ENCODE results near the gene FAM227A.
"Not testable (repeated sequence)": the region's sequence is repeated elsewhere in the genome, so short reads cannot be mapped to it uniquely, and the experiment has no call there.

The FAM227A gene

GRCh38 chr22:38612217-38613006 lies 43.8 kb downstream of the FAM227A start:
- 93% methylated on average over 5 of the region's 5 CpGs for WGBS, 2 experiments
- H3K36me3 ChIP-seq (ENCODE audit: control insufficient read depth, insufficient read depth, low read length), result peaks cover under 1% of the 10 kb centered on the region

GRCh38 chr22:38611559-38611958 lies 44.6 kb downstream of the FAM227A start:
- Histone ChIP-seq H3K4me1 (ENCODE audit: control insufficient read depth, insufficient read depth, low read length) (no peaks in the 10 kb centered on the region), H3K36me3 (ENCODE audit: control insufficient read depth, insufficient read depth, low read length) (no peaks in the 10 kb centered on the region), H3K27me3 (ENCODE audit: control insufficient read depth, insufficient read depth, low read length, poor library complexity, severe bottlenecking) (no peaks in the 10 kb centered on the region), H3K27ac (ENCODE audit: insufficient read depth, low read depth, low read length, poor library complexity, severe bottlenecking) (no peak overlapping the region), H3K9me3 (ENCODE audit: control insufficient read depth, low read length) (no peaks in the 10 kb centered on the region), H3K4me3 (ENCODE audit: insufficient read depth, low read depth, low read length) (no peak overlapping the region)
- 95 to 97% methylated on average over 5 of the region's 5 CpGs for WGBS, 2 experiments

More at GRCh38 chr22:38612217-38613006, 43.8 kb downstream of the FAM227A start:
- H3K27me3 ChIP-seq (ENCODE audit: control insufficient read depth, insufficient read depth, low read length, poor library complexity, severe bottlenecking), result no peaks in the 10 kb centered on the region
- H3K27ac ChIP-seq (ENCODE audit: insufficient read depth, low read depth, low read length, poor library complexity, severe bottlenecking), result no peak overlapping the region
- H3K4me3 ChIP-seq (ENCODE audit: insufficient read depth, low read depth, low read length), result no peak overlapping the region
- H3K4me1 ChIP-seq (ENCODE audit: control insufficient read depth, insufficient read depth, low read length), result no peaks in the 10 kb centered on the region
- no peaks in the 10 kb centered on the region for H3K9me3 ChIP-seq (ENCODE audit: control insufficient read depth, low read length)

- Histone ChIP-seq H3K9me3 (ENCODE audit: control insufficient read depth, low read length) (no peaks in the 10 kb centered on the region), H3K27ac (ENCODE audit: insufficient read depth, low read depth, low read length, poor library complexity, severe bottlenecking) (no peak overlapping the region), H3K36me3 (ENCODE audit: control insufficient read depth, insufficient read depth, low read length) (no peaks in the 10 kb centered on the region), H3K4me1 (ENCODE audit: control insufficient read depth, insufficient read depth, low read length) (no peaks in the 10 kb centered on the region), H3K27me3 (ENCODE audit: control insufficient read depth, insufficient read depth, low read length, poor library complexity, severe bottlenecking) (no peaks in the 10 kb centered on the region), H3K4me3 (ENCODE audit: insufficient read depth, low read depth, low read length) (no peak overlapping the region)
- 95% methylated on average over 5 of the region's 5 CpGs for WGBS, 2 experiments
Measured at GRCh38 chr22:38610234-38610633, 46.0 kb downstream of the FAM227A start.

DNA sequence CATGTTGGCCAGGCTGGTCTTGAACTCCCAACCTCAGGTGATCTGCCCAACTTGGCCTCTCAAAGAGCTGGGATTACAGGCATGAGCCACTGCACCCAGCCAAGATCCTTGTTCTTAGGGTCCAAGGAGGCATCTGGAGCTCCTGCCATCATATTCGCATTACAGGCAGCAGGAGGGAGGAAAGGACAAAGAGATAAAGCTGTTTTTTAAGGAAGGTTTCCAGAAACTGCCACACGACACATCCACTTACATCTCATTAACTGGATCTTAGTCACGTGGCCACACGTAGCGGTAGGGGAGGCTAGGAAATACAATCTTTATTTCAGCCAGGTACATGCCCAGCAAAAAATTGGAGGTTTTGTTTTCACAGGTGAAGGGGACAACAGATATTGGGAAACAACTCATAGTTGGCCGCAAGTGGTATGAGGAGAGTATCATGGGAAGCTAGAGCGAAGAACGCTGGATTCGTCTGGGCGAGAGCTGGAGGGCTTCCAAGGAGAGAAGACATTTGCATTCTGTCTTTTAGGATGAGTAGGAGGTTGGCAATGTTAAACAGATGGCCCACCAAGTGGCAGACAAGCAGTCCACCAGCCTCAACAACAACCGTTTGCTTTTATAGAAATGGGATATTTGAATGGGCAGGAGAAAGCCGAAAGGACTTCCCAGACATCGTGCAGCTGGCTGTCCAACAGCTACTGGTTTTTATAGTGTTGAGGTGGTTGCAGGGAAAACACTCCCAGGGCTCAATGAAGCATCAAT lies 47.0 kb downstream of the FAM227A start:
- Histone ChIP-seq H3K4me3 (ENCODE audit: insufficient read depth, low read depth, low read length) (no peak overlapping the region), H3K9me3 (ENCODE audit: control insufficient read depth, low read length) (no peaks in the 10 kb centered on the region), H3K4me1 (ENCODE audit: control insufficient read depth, insufficient read depth, low read length) (no peaks in the 10 kb centered on the region), H3K27me3 (ENCODE audit: control insufficient read depth, insufficient read depth, low read length, poor library complexity, severe bottlenecking) (no peaks in the 10 kb centered on the region), H3K27ac (ENCODE audit: insufficient read depth, low read depth, low read length, poor library complexity, severe bottlenecking) (no peak overlapping the region), H3K36me3 (ENCODE audit: control insufficient read depth, insufficient read depth, low read length) (no peaks in the 10 kb centered on the region)
- 97% methylated on average over 13 of the region's 13 CpGs for WGBS, 2 experiments

DNA sequence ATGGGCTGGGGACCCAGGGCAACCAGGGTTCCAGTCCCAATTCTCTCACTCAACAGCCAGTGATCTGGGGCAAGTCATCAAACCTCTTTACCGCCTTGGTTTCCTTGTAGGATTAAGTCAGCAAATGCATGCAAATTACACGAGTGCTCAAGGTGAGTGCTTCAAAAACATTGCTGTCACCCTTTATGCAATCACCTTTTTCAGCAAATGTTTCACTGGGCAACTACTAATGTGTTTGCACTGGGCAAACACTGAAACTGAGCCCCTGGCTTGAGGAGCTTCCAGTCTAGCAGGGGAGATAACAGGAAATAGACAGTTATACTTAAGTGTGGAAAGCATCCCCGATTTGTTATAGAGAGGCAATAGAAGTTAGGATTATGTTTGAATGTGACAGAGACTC lies 48.5 kb downstream of the FAM227A start:
- Histone ChIP-seq H3K4me1 (ENCODE audit: control insufficient read depth, insufficient read depth, low read length) (no peaks in the 10 kb centered on the region), H3K9me3 (ENCODE audit: control insufficient read depth, low read length) (no peaks in the 10 kb centered on the region)
- WGBS, 2 experiments, result 91 to 92% methylated on average over 3 of the region's 3 CpGs

DNA sequence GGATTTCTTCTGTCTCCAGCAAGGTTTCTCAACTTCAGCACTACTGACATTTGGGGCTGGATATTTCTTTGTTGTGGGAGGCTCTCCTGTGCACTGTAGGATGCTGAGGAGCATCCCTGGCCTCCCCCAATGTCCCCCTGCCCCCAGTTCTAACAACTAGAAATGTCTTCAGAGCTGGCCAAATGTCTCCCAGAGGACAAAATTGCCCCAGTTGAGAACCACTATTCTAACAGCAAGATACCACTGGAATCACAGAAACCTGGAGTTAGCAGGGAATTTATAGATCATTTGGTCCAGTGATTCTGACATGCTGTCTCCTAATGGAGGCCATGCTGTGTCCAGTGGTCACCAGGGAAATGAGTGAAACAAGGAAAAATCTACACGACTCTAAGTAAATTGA lies 54.0 kb downstream of the FAM227A start:
- no peaks in the 10 kb centered on the region for H3K9me3 ChIP-seq (ENCODE audit: control insufficient read depth, low read length)
- H3K27me3 ChIP-seq (ENCODE audit: control insufficient read depth, insufficient read depth, low read length, poor library complexity, severe bottlenecking), result no peaks in the 10 kb centered on the region
- no peak overlapping the region for H3K27ac ChIP-seq (ENCODE audit: insufficient read depth, low read depth, low read length, poor library complexity, severe bottlenecking)
- H3K36me3 ChIP-seq (ENCODE audit: control insufficient read depth, insufficient read depth, low read length), result no peaks in the 10 kb centered on the region
- 100% methylated on average over 1 of the region's 1 CpG; no CpG with 5 or more reads in 1 of the 2 experiments for WGBS, 2 experiments
- no peak overlapping the region for H3K4me3 ChIP-seq (ENCODE audit: insufficient read depth, low read depth, low read length)
- H3K4me1 ChIP-seq (ENCODE audit: control insufficient read depth, insufficient read depth, low read length), result no peaks in the 10 kb centered on the region

More for the DNA sequence above, 48.5 kb downstream of the FAM227A start:
- Histone ChIP-seq H3K36me3 (ENCODE audit: control insufficient read depth, insufficient read depth, low read length) (no peaks in the 10 kb centered on the region), H3K4me3 (ENCODE audit: insufficient read depth, low read depth, low read length) (no peak overlapping the region), H3K27ac (ENCODE audit: insufficient read depth, low read depth, low read length, poor library complexity, severe bottlenecking) (no peak overlapping the region), H3K27me3 (ENCODE audit: control insufficient read depth, insufficient read depth, low read length, poor library complexity, severe bottlenecking) (no peaks in the 10 kb centered on the region)

- Histone ChIP-seq H3K9me3 (ENCODE audit: control insufficient read depth, low read length) (no peaks in the 10 kb centered on the region), H3K27ac (ENCODE audit: insufficient read depth, low read depth, low read length, poor library complexity, severe bottlenecking) (no peak overlapping the region), H3K4me1 (ENCODE audit: control insufficient read depth, insufficient read depth, low read length) (no peaks in the 10 kb centered on the region), H3K36me3 (ENCODE audit: control insufficient read depth, insufficient read depth, low read length) (peaks cover 6% of the 10 kb centered on the region), H3K27me3 (ENCODE audit: control insufficient read depth, insufficient read depth, low read length, poor library complexity, severe bottlenecking) (no peaks in the 10 kb centered on the region), H3K4me3 (ENCODE audit: insufficient read depth, low read depth, low read length) (no peak overlapping the region)
- WGBS, 2 experiments, result 87 to 88% methylated on average over 2 of the region's 2 CpGs
Measured at GRCh38 chr22:38601221-38601764, 54.9 kb downstream of the FAM227A start.

- Histone ChIP-seq H3K4me1 (ENCODE audit: control insufficient read depth, insufficient read depth, low read length) (no peaks in the 10 kb centered on the region), H3K27ac (ENCODE audit: insufficient read depth, low read depth, low read length, poor library complexity, severe bottlenecking) (no peak overlapping the region), H3K9me3 (ENCODE audit: control insufficient read depth, low read length) (no peaks in the 10 kb centered on the region), H3K27me3 (ENCODE audit: control insufficient read depth, insufficient read depth, low read length, poor library complexity, severe bottlenecking) (no peaks in the 10 kb centered on the region), H3K36me3 (ENCODE audit: control insufficient read depth, insufficient read depth, low read length) (peaks cover 6% of the 10 kb centered on the region), H3K4me3 (ENCODE audit: insufficient read depth, low read depth, low read length) (no peak overlapping the region)
- WGBS, 2 experiments, result 95% methylated on average over 10 of the region's 10 CpGs
Measured at GRCh38 chr22:38599466-38599865, 56.7 kb downstream of the FAM227A start.

DNA sequence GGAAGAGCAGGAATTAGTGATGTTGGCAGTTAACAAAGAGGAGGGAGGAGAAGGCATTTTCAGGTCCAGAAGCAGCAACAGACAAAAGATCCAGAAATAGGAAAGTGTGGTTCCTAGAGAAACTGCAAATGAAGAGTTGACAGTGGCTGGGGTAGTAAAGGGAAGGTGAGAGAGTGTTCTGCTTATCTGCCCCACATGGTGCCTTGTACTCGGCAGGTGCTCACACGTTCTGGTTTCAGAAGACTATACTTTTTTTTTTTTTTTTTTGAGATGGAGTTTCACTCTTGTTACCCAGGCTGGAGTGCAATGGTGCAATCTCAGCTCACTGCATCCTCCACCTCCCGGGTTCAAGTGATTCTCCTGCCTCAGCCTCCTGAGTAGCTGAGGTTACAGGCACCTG lies 73.3 kb downstream of the FAM227A start:
- H3K9me3 ChIP-seq (ENCODE audit: control insufficient read depth, low read length); H3K27me3 ChIP-seq (ENCODE audit: control insufficient read depth, insufficient read depth, low read length, poor library complexity, severe bottlenecking); H3K27ac ChIP-seq (ENCODE audit: insufficient read depth, low read depth, low read length, poor library complexity, severe bottlenecking); H3K4me1 ChIP-seq (ENCODE audit: control insufficient read depth, insufficient read depth, low read length); H3K4me3 ChIP-seq (ENCODE audit: insufficient read depth, low read depth, low read length): not testable (repeated sequence)
- 91 to 95% methylated on average over 2 to 3 of the region's 3 CpGs for WGBS, 2 experiments
- H3K36me3 ChIP-seq (ENCODE audit: control insufficient read depth, insufficient read depth, low read length), result peaks cover 10% of the 10 kb centered on the region

DNA sequence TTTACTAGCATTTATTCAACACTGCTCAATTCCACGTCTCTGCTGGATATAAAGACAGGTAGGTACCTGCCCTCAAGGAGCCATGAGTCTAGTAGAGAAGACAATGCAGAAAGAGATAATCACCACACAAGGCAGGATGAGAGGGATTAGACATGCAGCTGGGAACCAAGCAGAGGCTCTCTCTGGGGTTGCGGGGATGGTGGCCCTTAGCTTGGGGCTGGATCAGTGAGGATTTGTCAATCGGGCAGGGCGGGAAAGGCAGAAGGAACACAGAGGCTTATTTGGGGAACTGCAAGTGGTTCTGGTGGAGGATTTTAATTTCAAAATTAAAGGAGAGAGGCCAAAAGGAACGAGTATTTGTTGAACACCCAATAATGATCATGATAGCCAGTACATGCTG lies 77.7 kb downstream of the FAM227A start:
- no peak overlapping the region for H3K27ac ChIP-seq (ENCODE audit: insufficient read depth, low read depth, low read length, poor library complexity, severe bottlenecking)
- WGBS, 2 experiments, result 77 to 80% methylated on average over 5 of the region's 5 CpGs
- no peaks in the 10 kb centered on the region for H3K27me3 ChIP-seq (ENCODE audit: control insufficient read depth, insufficient read depth, low read length, poor library complexity, severe bottlenecking)
- H3K36me3 ChIP-seq (ENCODE audit: control insufficient read depth, insufficient read depth, low read length), result no peaks in the 10 kb centered on the region
- H3K4me1 ChIP-seq (ENCODE audit: control insufficient read depth, insufficient read depth, low read length), result no peaks in the 10 kb centered on the region
- no peak overlapping the region for H3K4me3 ChIP-seq (ENCODE audit: insufficient read depth, low read depth, low read length)
- H3K9me3 ChIP-seq (ENCODE audit: control insufficient read depth, low read length), result no peaks in the 10 kb centered on the region

Data from ectodermal cell (in vitro differentiated cells).